SH-SY5Y (cell line): ENCODE results near the gene FXYD7.

ENCODE experiments used
- GATA2 ChIP-seq: IDR thresholded peaks from 2 replicates; pipeline ENCODE4 v1.6.1; 2011; ENCODE audit warnings: mild to moderate bottlenecking, low read depth, low read length
- GATA3 ChIP-seq: IDR thresholded peaks from 2 replicates; pipeline ENCODE4 v1.6.1; 2011; ENCODE audit warnings: low read depth, mild to moderate bottlenecking, low read length, moderate library complexity

DNA sequence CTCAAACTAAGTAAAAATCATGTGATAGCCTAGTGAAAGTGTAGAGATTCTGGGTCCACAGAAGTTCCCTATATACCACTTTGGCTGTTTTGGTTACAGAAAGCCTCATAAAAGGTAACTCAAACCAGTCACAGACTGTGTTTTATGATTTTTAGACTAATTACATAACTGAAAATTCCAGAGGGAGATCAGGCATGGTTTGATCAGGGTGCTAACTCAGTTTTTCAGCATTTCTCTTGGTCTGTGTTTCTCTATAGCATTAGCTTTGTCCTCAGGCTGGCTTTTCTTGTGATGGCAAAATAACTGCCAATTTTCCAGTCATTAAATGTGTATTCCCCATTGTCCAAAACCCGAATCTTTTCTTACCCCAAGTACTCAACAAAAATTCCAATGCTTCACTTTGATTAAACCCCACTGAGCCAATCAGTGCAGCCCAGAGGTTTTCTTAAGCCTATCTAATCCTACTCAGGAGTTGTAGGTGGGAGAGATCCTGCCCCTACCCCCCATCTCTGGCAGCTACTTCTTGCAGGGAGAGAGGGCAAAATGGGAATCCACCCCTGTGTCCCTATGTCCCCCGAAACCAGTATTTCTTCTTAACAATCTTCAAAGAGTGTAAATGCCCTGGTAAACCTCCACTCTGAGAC is 36.0 kb upstream of the FXYD7 start:
- TF ChIP-seq GATA3: no peak
- no peak for TF ChIP-seq GATA2
